ENCODE results near the gene TUBA8.
"Not testable (repeated sequence)": the region's sequence is repeated elsewhere in the genome, so short reads cannot be mapped to it uniquely, and the experiment has no call there.

Gene TUBA8

DNA sequence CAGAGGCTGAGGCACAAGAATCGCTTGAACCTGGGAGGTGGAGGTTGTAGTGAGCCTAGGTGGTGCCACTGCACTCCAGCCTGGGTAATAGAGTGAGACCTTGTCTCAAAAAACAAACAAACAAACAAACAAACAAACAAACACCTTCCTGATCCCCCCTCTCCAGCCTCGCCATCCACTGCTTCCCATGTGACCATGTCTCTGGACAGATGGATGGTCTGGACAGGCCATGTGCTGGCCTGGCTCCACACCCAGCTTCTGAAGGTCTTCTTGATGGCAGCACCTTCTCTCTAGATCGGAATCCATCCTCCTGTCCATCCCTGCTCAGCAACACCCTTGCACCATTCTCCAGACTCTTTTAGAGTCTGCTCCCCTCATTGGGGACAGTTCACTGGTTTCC, 43.5 kb upstream of the TUBA8 start:
- no peak for TF ChIP-seq CTCF (IDR thresholded peaks at IDR 0.05; ENCODE audit: extremely low read depth, missing control alignments)
- DNase-seq (ENCODE audit: low spot score), result no peak

- no peak for DNase-seq (ENCODE audit: low spot score)
- no peak for TF ChIP-seq CTCF (IDR thresholded peaks at IDR 0.05; ENCODE audit: extremely low read depth, missing control alignments)
Measured at GRCh38 chr22:18067548-18068341, 42.9 kb upstream of the TUBA8 start.

DNA sequence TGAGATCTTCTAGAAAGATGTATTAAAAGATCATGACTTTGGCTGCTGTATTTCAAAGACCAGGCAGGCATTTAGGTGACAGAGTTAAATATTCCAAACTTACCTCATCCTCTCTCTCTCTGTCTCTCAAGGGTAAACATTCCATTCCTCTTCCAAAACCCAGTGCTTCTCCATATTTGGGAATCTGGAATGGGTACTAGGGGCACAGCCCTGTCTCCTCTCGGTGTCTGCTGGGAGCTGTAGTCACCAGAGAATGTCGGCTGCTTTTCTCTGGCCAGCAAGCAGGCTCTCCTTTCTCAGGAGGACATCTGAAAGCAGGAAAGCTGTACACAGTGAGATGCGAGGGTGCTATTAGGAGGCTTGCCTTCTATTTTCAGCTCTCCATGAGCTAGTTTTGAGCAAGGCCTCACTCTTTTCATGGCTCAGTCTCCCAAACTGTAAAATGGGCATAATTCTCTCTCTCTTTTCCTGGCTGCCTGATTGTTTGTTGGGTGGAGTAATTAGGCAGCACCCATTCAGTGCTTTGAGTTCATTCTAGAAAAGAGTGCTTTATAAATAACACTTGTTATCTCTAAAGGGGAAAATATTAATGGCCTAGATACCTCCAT, 42.1 kb upstream of the TUBA8 start:
- no peak for TF ChIP-seq CTCF (IDR thresholded peaks at IDR 0.05; ENCODE audit: extremely low read depth, missing control alignments)

GRCh38 chr22:18069041-18069440, 41.6 kb upstream of the TUBA8 start:
- TF ChIP-seq CTCF (IDR thresholded peaks at IDR 0.05; ENCODE audit: extremely low read depth, missing control alignments), result no peak
- no peak for DNase-seq (ENCODE audit: low spot score)

More for the DNA sequence above, 42.1 kb upstream of the TUBA8 start:
- DNase-seq (ENCODE audit: low spot score), result no peak

DNA sequence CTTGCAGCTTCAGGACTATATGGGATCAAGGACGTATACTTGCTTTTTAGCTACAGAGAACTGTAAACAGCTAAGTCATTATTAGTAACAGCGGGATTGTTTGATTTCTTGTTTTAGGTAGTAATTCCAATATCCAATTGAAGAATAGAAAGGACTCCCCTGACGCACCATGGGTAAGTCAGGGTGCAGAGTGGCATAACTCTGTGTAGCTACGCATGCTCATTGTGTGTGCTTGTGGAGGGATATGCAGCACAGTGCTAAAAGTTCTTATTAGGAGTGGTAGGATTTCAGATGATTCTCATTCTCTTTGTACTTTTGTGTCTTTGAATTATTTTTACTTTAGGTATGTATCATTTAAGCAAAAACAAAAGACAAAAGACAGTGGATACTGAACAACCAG, 40.6 kb upstream of the TUBA8 start:
- no peak for DNase-seq (ENCODE audit: low spot score)
- TF ChIP-seq CTCF (IDR thresholded peaks at IDR 0.05; ENCODE audit: extremely low read depth, missing control alignments), result no peak

DNA sequence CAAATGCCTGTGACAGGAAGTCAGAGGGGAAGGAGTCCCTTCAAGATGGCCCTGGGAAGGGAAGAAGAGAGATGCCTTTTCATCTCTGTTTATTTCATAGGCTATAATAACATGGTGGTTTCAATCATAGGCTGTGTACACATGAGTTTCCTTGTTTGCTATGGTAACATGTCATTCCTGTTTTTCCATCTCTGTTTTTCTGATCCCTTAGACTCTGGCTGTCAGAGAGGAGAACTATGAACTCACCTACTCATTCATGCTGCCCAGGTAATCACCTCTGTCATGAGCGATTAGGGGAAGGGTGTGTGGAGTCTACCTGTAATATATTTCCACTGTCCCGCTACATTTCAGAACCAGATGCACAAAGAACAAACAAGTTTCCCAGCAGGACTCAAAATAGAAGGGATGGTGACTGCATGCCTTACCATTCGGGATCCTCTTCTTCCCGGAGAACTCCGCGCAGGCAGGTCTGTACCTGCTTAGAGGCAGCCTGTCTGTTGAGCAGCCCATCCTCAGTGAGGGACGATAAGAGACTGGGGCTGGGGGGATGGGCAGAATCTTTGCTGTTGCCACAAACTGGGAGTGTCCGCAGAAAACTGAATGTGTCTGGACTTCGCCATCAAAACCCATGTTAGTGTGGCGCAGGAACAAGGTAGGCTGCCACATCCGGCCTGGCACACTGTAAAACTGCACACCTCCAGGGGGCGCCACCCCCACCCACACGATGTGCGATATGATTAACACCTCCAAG, 39.9 kb upstream of the TUBA8 start:
- no peak for TF ChIP-seq CTCF (IDR thresholded peaks at IDR 0.05; ENCODE audit: extremely low read depth, missing control alignments)
- DNase-seq (ENCODE audit: low spot score), result no peak

- not testable (repeated sequence) for DNase-seq (ENCODE audit: low spot score)
Measured at GRCh38 chr22:18071307-18071967, 39.2 kb upstream of the TUBA8 start.

All from GM20000 (cell line).